Neural progenitor cell (in vitro differentiated cells): ENCODE data around the gene DDX20. TPM values are rescaled to one million over a fixed set of nuclear protein-coding genes. Genes with fewer than 3 reads are reported as not detected.
A peak's percentile ranks its signal among the peaks of the same experiment; 100 is the strongest.

Source experiments
- DNase-seq: peaks from one replicate; pipeline ENCODE4 v3.0.0-alpha.2; 2016; ENCODE audit warnings: low spot score
- H2AFZ ChIP-seq: fragments of 200-600 bp; sonication (generic); replicated peaks from 2 replicates; pipeline ENCODE4 v1.6.1; 2016; ENCODE audit warnings: antibody characterized with exemption
- H3F3A ChIP-seq: fragments of 200-600 bp; sonication (generic); 2 replicates; pipeline ENCODE4 v1.6.1; 2016; ENCODE audit warnings: antibody characterized with exemption, low read depth
- H3K27ac ChIP-seq: fragments of 200-600 bp; sonication (generic); 2 replicates; pipeline ENCODE4 v1.5.1; 2016; ENCODE audit warnings: mild to moderate bottlenecking
- H3K27me3 ChIP-seq: fragments of 200-600 bp; sonication (generic); 2 replicates; pipeline ENCODE4 v1.6.1; 2016; ENCODE audit warnings: mild to moderate bottlenecking, moderate library complexity
- H3K36me3 ChIP-seq: fragments of 200-600 bp; sonication (generic); 2 replicates; pipeline ENCODE4 v1.5.1; 2016
- H3K4me1 ChIP-seq: fragments of 200-600 bp; sonication (generic); 2 replicates; pipeline ENCODE4 v1.6.1; 2016; ENCODE audit warnings: mixed run types
- H3K4me2 ChIP-seq: fragments of 200-600 bp; sonication (generic); 2 replicates; pipeline ENCODE4 v1.6.1; 2016
- H3K4me3 ChIP-seq: fragments of 200-600 bp; sonication (generic); 2 replicates; pipeline ENCODE4 v1.5.1; 2016
- H3K79me2 ChIP-seq: fragments of 200-600 bp; sonication (generic); 2 replicates; pipeline ENCODE4 v1.6.1; 2016; ENCODE audit warnings: low read depth
- H3K9ac ChIP-seq: fragments of 200-600 bp; sonication (generic); 2 replicates; pipeline ENCODE4 v1.6.1; 2016
- H3K9me3 ChIP-seq: fragments of 200-600 bp; sonication (generic); 2 replicates; pipeline ENCODE4 v1.5.1; 2016; ENCODE audit warnings: low read depth
- H4K20me1 ChIP-seq: fragments of 200-600 bp; sonication (generic); 2 replicates; pipeline ENCODE4 v1.6.1; 2016; ENCODE audit warnings: low read depth
- H3K27ac Mint-ChIP-seq: 3 replicates; pipeline ENCODE4 v1.8.0; 2021; ENCODE audit warnings: mixed read lengths
- H3K27me3 Mint-ChIP-seq: 2 replicates; pipeline ENCODE4 v1.8.0; 2022; ENCODE audit warnings: low read depth, mild to moderate bottlenecking, inconsistent platforms, moderate library complexity, mixed read lengths; ENCODE audit not compliant: insufficient read depth
- H3K36me3 Mint-ChIP-seq: 3 replicates; pipeline ENCODE4 v1.8.0; 2021; ENCODE audit warnings: mixed read lengths
- H3K4me1 Mint-ChIP-seq: 3 replicates; pipeline ENCODE4 v1.8.0; 2021; ENCODE audit warnings: mixed read lengths
- H3K4me3 Mint-ChIP-seq: 3 replicates; pipeline ENCODE4 v1.8.0; 2021; ENCODE audit warnings: mild to moderate bottlenecking, moderate library complexity, mixed read lengths
- H3K9me3 Mint-ChIP-seq: 3 replicates; pipeline ENCODE4 v1.8.0; 2020; ENCODE audit warnings: mixed read lengths
- EZH2 ChIP-seq: fragments of 200-600 bp; sonication (generic); IDR thresholded peaks from 2 replicates; pipeline ENCODE4 v1.6.1; 2017; ENCODE audit warnings: antibody characterized with exemption, mild to moderate bottlenecking, moderate library complexity
- EZH2phosphoT487 ChIP-seq: fragments of 200-600 bp; sonication (generic); IDR thresholded peaks from 2 replicates; pipeline ENCODE4 v1.6.1; 2017; ENCODE audit warnings: antibody characterized with exemption
- small RNA-seq: library from RNA; depleted of rRNA; stranded (forward); fragments of <200 nt; gene quantifications from one replicate; pipeline ENCODE3, GENCODE V24; 2015
- total RNA-seq: library from RNA; depleted of rRNA; stranded (reverse); fragments of >200 nt; gene quantifications from 2 replicates; pipeline ENCODE4 v1.2.3, GENCODE V29; 2015; ENCODE audit warnings: low replicate concordance
- TF ChIP-seq, protein P1 (sequence below): fragments of 200-600 bp; sonication (generic); IDR thresholded peaks from 2 replicates; pipeline ENCODE4 v1.5.1; 2017; ENCODE audit warnings: antibody characterized with exemption, mild to moderate bottlenecking

DDX20 gene
- total RNA-seq, 1 donor from 2014 or later: 30.4 TPM

DNA sequence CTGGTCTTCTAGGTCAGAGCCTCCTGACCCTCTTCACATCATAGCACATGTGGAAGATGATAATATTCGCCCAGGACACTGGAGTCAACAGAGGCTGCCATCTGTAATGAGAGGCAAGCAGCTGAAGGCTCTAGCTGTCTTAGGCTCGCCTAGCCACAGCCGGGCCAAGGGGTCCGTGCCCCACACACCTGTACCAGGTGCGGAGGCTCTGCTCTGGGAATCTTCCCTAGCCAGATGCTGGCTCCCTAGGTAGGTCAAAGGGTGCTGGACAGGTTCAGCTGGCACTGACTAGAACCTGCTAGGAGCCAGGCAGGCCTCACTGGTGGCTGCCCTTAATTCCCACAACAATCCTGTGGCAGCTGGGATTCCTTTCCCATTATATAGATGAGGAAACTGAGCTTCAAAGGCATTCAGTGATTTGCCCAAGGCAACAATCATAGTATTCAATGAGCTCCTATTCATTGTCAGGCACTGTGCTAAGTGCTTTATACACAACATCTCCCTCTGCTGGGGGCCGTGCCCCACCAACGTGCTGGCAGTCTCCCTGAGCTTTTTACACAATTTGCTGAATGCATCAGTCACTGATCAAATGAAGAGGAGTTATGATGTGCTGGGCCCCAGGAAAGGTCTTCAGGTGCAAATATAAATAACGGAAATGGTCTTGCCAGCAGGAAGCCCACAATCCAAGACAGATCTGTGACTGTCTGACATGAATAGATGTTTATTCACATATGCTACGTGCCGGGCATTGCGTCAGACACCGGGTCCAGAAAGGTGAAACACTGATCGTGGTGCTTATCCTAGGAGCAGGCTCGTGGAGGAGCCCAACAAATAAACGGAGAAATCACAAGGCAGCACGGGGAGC lies 58.0 kb downstream of the DDX20 start:
- no peak overlapping the region for H3K27ac ChIP-seq
- peak; percentile 21 for DNase-seq

GRCh38 chr1:111814305-111814628 lies 58.6 kb downstream of the DDX20 start:
- no peak overlapping the region for H3K4me2 ChIP-seq
- TF ChIP-seq, protein P1, sequence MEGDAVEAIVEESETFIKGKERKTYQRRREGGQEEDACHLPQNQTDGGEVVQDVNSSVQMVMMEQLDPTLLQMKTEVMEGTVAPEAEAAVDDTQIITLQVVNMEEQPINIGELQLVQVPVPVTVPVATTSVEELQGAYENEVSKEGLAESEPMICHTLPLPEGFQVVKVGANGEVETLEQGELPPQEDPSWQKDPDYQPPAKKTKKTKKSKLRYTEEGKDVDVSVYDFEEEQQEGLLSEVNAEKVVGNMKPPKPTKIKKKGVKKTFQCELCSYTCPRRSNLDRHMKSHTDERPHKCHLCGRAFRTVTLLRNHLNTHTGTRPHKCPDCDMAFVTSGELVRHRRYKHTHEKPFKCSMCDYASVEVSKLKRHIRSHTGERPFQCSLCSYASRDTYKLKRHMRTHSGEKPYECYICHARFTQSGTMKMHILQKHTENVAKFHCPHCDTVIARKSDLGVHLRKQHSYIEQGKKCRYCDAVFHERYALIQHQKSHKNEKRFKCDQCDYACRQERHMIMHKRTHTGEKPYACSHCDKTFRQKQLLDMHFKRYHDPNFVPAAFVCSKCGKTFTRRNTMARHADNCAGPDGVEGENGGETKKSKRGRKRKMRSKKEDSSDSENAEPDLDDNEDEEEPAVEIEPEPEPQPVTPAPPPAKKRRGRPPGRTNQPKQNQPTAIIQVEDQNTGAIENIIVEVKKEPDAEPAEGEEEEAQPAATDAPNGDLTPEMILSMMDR: no peak
- TF ChIP-seq EZH2phosphoT487: no peak
- no peak for TF ChIP-seq EZH2
- H3K79me2 ChIP-seq: no peaks in the 10 kb centered on the region
- no peaks in the 10 kb centered on the region for H3K9me3 ChIP-seq
- H3K4me1 ChIP-seq: no peaks in the 10 kb centered on the region
- H3F3A ChIP-seq: no peaks in the 10 kb centered on the region
- no peak for DNase-seq
- no peak overlapping the region for H2AFZ ChIP-seq
- no peaks in the 10 kb centered on the region for H3K9me3 Mint-ChIP-seq
- no peak overlapping the region for H3K4me3 Mint-ChIP-seq
- H3K4me3 ChIP-seq: no peak overlapping the region
- no peaks in the 10 kb centered on the region for H3K36me3 Mint-ChIP-seq
- no peaks in the 10 kb centered on the region for H3K36me3 ChIP-seq
- H3K4me1 Mint-ChIP-seq: no peaks in the 10 kb centered on the region
- no peaks in the 10 kb centered on the region for H4K20me1 ChIP-seq
- peaks cover 3% of the 10 kb centered on the region for H3K27me3 Mint-ChIP-seq
- H3K9ac ChIP-seq: no peak overlapping the region
- no peak overlapping the region for H3K27ac ChIP-seq
- H3K27ac Mint-ChIP-seq: no peak overlapping the region
- H3K27me3 ChIP-seq: no peaks in the 10 kb centered on the region

More for the DNA sequence above, 58.0 kb downstream of the DDX20 start:
- Histone ChIP-seq H3K4me3 (no peak overlapping the region), H2AFZ (no peak overlapping the region), H3K9ac (no peak overlapping the region), H3K4me2 (no peak overlapping the region), H3K4me1 (no peaks in the 10 kb centered on the region), H3K79me2 (no peaks in the 10 kb centered on the region), H4K20me1 (no peaks in the 10 kb centered on the region), H3K27me3 (no peaks in the 10 kb centered on the region), H3K9me3 (no peaks in the 10 kb centered on the region), H3F3A (no peaks in the 10 kb centered on the region), H3K36me3 (no peaks in the 10 kb centered on the region)
- H3K36me3 Mint-ChIP-seq: no peaks in the 10 kb centered on the region
- TF ChIP-seq, protein P1: peak; percentile 31
- no peak for TF ChIP-seq EZH2phosphoT487
- no peak for TF ChIP-seq EZH2
- no peak overlapping the region for H3K27ac Mint-ChIP-seq
- H3K4me3 Mint-ChIP-seq: no peak overlapping the region
- peaks cover 2% of the 10 kb centered on the region for H3K27me3 Mint-ChIP-seq
- H3K4me1 Mint-ChIP-seq: no peaks in the 10 kb centered on the region
- no peaks in the 10 kb centered on the region for H3K9me3 Mint-ChIP-seq

DNA sequence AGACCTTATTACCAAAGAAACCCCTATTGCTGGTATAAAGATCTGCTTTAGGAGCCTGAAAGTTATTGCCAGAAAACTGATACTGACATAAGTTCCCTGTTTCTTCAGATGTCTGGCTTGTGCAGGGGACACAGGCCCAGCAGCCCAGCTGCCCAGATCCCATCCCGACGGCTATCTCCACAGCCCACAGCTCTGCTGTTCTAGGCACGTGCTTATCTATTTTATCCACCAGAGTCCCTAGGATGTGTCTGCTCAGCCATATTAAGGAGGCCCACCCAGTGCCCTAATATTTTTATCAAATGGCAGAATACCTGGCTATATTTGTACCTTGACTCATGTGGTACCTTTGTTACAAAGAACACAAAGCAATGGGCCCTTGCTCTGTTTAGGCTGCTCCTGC lies 58.9 kb downstream of the DDX20 start:
- H3F3A ChIP-seq: no peaks in the 10 kb centered on the region
- H3K36me3 ChIP-seq: no peaks in the 10 kb centered on the region
- no peak for DNase-seq
- Mint-ChIP-seq H3K4me1 (no peaks in the 10 kb centered on the region), H3K4me3 (no peak overlapping the region), H3K27ac (no peak overlapping the region), H3K9me3 (no peaks in the 10 kb centered on the region), H3K27me3 (peaks cover 3% of the 10 kb centered on the region), H3K36me3 (no peaks in the 10 kb centered on the region)
- no peaks in the 10 kb centered on the region for H4K20me1 ChIP-seq
- H3K4me3 ChIP-seq: no peak overlapping the region
- no peaks in the 10 kb centered on the region for H3K27me3 ChIP-seq
- H3K4me2 ChIP-seq: no peak overlapping the region
- H3K4me1 ChIP-seq: no peaks in the 10 kb centered on the region
- TF ChIP-seq, protein P1: no peak
- no peak for TF ChIP-seq EZH2
- TF ChIP-seq EZH2phosphoT487: no peak
- no peak overlapping the region for H3K27ac ChIP-seq
- no peak overlapping the region for H3K9ac ChIP-seq
- H3K9me3 ChIP-seq: no peaks in the 10 kb centered on the region
- H3K79me2 ChIP-seq: no peaks in the 10 kb centered on the region
- no peak overlapping the region for H2AFZ ChIP-seq

Small RNA genes lying within 50 kb of the gene (small RNA-seq; reads per million reads assigned to genes)
- gene INKA2: 0.11 reads per million

Other genes starting within 250 kb of the DDX20 start
- 10.4 and 27.5 TPM in 2 replicates for gene RAP1A, start 136.1 kb upstream of the DDX20 start, total RNA-seq
- 2.4 TPM in 1 of 2 replicates, not detected in the other for gene INKA2, start 16.5 kb upstream of the DDX20 start, total RNA-seq
- 0.06 and 0.09 TPM in 2 replicates for gene KCND3, start 233.8 kb downstream of the DDX20 start, total RNA-seq